Hematopoietic multipotent progenitor cell treated with erythropoietin and hydrocortisone succinate and interleukin-3 and kit ligand, for 8 days (in vitro differentiated cells): ENCODE results near the gene ATP8B3.
"Not testable (repeated sequence)": the region's sequence is repeated elsewhere in the genome, so short reads cannot be mapped to it uniquely, and the experiment has no call there.

ENCODE experiments used
- DNase-seq: peaks from one replicate; pipeline ENCODE4 v3.0.0-alpha.2; 2015

The ATP8B3 gene

GRCh38 chr19:1815605-1816529, 3.8 kb upstream of the ATP8B3 start:
- no peak for DNase-seq

- no peak for DNase-seq
These were observed 2.9 kb upstream of the ATP8B3 start for GRCh38 chr19:1814833-1815604.

- no peak for DNase-seq
These were observed 2.3 kb upstream of the ATP8B3 start for GRCh38 chr19:1814391-1814790.

- no peak for DNase-seq
These were observed 1.4 kb upstream of the ATP8B3 start for GRCh38 chr19:1813192-1814182.

- DNase-seq: peak; percentile 99
These were observed 533 bp upstream of the ATP8B3 start for GRCh38 chr19:1812426-1813191.

- DNase-seq: peak; percentile 80
These were observed 593 bp downstream of the ATP8B3 start for GRCh38 chr19:1811472-1811894.

- DNase-seq: no peak
These were observed 1.5 kb downstream of the ATP8B3 start for GRCh38 chr19:1810439-1811160.

- DNase-seq: no peak
These were observed 2.4 kb downstream of the ATP8B3 start for GRCh38 chr19:1809678-1810077.

- DNase-seq: no peak
These were observed 3.7 kb downstream of the ATP8B3 start for GRCh38 chr19:1808395-1808731.

GRCh38 chr19:1807695-1808394, 4.2 kb downstream of the ATP8B3 start:
- no peak for DNase-seq

GRCh38 chr19:1807030-1807694, 4.9 kb downstream of the ATP8B3 start:
- DNase-seq: no peak

GRCh38 chr19:1806184-1807029, 5.7 kb downstream of the ATP8B3 start:
- no peak for DNase-seq

GRCh38 chr19:1805401-1806183, 6.5 kb downstream of the ATP8B3 start:
- no peak for DNase-seq

- no peak for DNase-seq
These were observed 7.2 kb downstream of the ATP8B3 start for GRCh38 chr19:1804858-1805257.

GRCh38 chr19:1799695-1800342, 12.3 kb downstream of the ATP8B3 start:
- DNase-seq: no peak

GRCh38 chr19:1797313-1797712, 14.8 kb downstream of the ATP8B3 start:
- not testable (repeated sequence) for DNase-seq

- DNase-seq: no peak
These were observed 15.5 kb downstream of the ATP8B3 start for GRCh38 chr19:1796395-1797142.
